Ovary (tissue), 9 donors: ENCODE data around the gene VAPB. TPM values are rescaled to one million over a fixed set of nuclear protein-coding genes. Genes with fewer than 3 reads are reported as not detected.

Experiments used
- DNase-seq, 5 donors: peaks; one replicate each; pipeline ENCODE4 v3.0.0-alpha.2; 2019 to 2020
- H3K27ac ChIP-seq, 2 donors: fragments of 200-600 bp; one replicate each; pipeline versions ENCODE4 v1.5.1 to v1.8.0; 2019 to 2022
- H3K27me3 ChIP-seq: fragments of 200-600 bp; one replicate; pipeline ENCODE4 v1.8.0; 2022
- H3K36me3 ChIP-seq: fragments of 200-600 bp; sonication (generic); one replicate; pipeline ENCODE4 v1.5.1; 2019
- H3K4me1 ChIP-seq: one replicate; pipeline ENCODE4 v1.8.1; 2013; ENCODE audit warnings: mild to moderate bottlenecking, moderate library complexity; ENCODE audit not compliant: insufficient read depth
- H3K4me3 ChIP-seq: fragments of 200-600 bp; sonication (generic); one replicate; pipeline ENCODE4 v1.5.1; 2017
- H3K9me3 ChIP-seq, 2 donors: fragments of 200-600 bp in 1 of 2; sonication (generic) in 1 of 2; one replicate each; pipeline versions ENCODE4 v1.5.1 to v1.8.1; 2013 to 2019; ENCODE audit warnings: mild to moderate bottlenecking in 1 of 2, moderate library complexity in 1 of 2
- CTCF ChIP-seq, 3 donors: fragments of 450-650 bp in 2 of 3; fragments of 200-600 bp in 1 of 3; IDR thresholded peaks; one replicate each; pipeline versions ENCODE4 v1.5.1 to v1.8.0; 2016 to 2022; ENCODE audit warnings: antibody characterized with exemption in 3 of 3, mild to moderate bottlenecking in 1 of 3
- EP300 ChIP-seq: sonication (generic); formaldehyde crosslinking; IDR thresholded peaks from one replicate; pipeline ENCODE4 v1.6.1; 2017; ENCODE audit warnings: antibody characterized with exemption
- POLR2A ChIP-seq: fragments of 450-650 bp; IDR thresholded peaks from one replicate; pipeline ENCODE4 v1.6.1; 2017; ENCODE audit warnings: antibody characterized with exemption, mild to moderate bottlenecking, moderate library complexity
- WGBS, 3 donors: extraction: QIAGEN DNeasy Blood & Tissue Kit in 1 of 3; methylation state at CpG; one replicate each; pipeline versions ENCODE4 v1.1.5 to v1.1.7; 2013 to 2017; 5-methylcytosine and 5-hydroxymethylcytosine counted together
- intact Hi-C, 4 donors: fragments of 100-400 bp; cut with DNase I; formaldehyde crosslinking; loops; one replicate each; pipeline versions ENCODE4 v1.11.0 to v1.15.1; 2022 to 2023
- polyA plus RNA-seq, 2 donors: library from polyadenylated mRNA; stranded (reverse); fragments of 200-250 nt in 1 of 2; fragments of 350-450 nt in 1 of 2; fragmentation: Illumina TruSeq in 1 of 2; extraction: RNeasy Lipid Tissue Mini Kit (QIAGEN cat#74804) in 1 of 2; gene quantifications; one replicate each; pipeline ENCODE4 v1.2.3, GENCODE V29; 2013 to 2014
- total RNA-seq, 7 donors: library from RNA; depleted of rRNA in 2 of 7; stranded (reverse); fragments of >200 nt in 2 of 7; fragmentation: NEBNext Ultra II Directional in 3 of 7; extraction: Animal tissue kit (Norgen Biotek cat#: 25700) in 3 of 7; gene quantifications; one replicate each; pipeline versions ENCODE4 v1.1.0 to v1.2.4, GENCODE V29; 2016 to 2023
- donor health status: DM: no; HTN: no; CAD: no; lungs with moderate emphysema.
- donor health status: DM: no; HTN: no; CAD: no.
- donor health status: Bipolar disorder and iron deficiency.
- donor health status: DM: yes; HTN: yes; CAD: no.
- donor health status: DM: no; HTN: no; CAD: no.
- donor health status: DM: yes; HTN: yes; CAD: no.

VAPB gene
- total and polyA plus RNA-seq, 9 donors: 11.8 to 81.6 (median 47.5) TPM

- intact Hi-C loops: no loop called here
- 94 to 97% (median 95%) methylated on average over 3 of the region's 3 CpGs for WGBS, 3 donors
- H3K4me1 ChIP-seq: peaks cover 12% of the 10 kb centered on the region
These were observed 14.2 kb downstream of the VAPB start for GRCh38 chr20:58403272-58403671.

GRCh38 chr20:58405504-58406291 is 16.7 kb downstream of the VAPB start:
- WGBS, 3 donors: 74 to 78% (median 78%) methylated on average over 11 of the region's 11 CpGs
- H3K27me3 ChIP-seq: no peaks in the 10 kb centered on the region
- no peak overlapping the region for H3K4me3 ChIP-seq
- no peak for TF ChIP-seq EP300
- TF ChIP-seq POLR2A: no peak
- no peak for TF ChIP-seq CTCF (IDR thresholded peaks at IDR 0.05)
- DNase-seq: no peak
- no peak overlapping the region for H3K27ac ChIP-seq
- no peaks in the 10 kb centered on the region for H3K9me3 ChIP-seq
- H3K4me1 ChIP-seq: peaks cover 10% of the 10 kb centered on the region
- no peaks in the 10 kb centered on the region for H3K36me3 ChIP-seq
- intact Hi-C loops: no loop called here

More at GRCh38 chr20:58403272-58403671, 14.2 kb downstream of the VAPB start:
- DNase-seq: no peak
- Histone ChIP-seq H3K9me3 (no peaks in the 10 kb centered on the region), H3K27ac (no peak overlapping the region), H3K36me3 (no peaks in the 10 kb centered on the region), H3K4me3 (no peak overlapping the region), H3K27me3 (no peaks in the 10 kb centered on the region)
- TF ChIP-seq EP300 (no peak), POLR2A (no peak), CTCF (IDR thresholded peaks at IDR 0.05) (no peak)

GRCh38 chr20:58406422-58407001 is 17.5 kb downstream of the VAPB start:
- peaks cover 6% of the 10 kb centered on the region for H3K4me1 ChIP-seq
- H3K9me3 ChIP-seq: no peaks in the 10 kb centered on the region
- H3K27me3 ChIP-seq: no peaks in the 10 kb centered on the region
- H3K27ac ChIP-seq: no peak overlapping the region
- intact Hi-C loops: no loop called here
- TF ChIP-seq EP300: no peak
- H3K4me3 ChIP-seq: no peak overlapping the region
- no peak for DNase-seq
- no peaks in the 10 kb centered on the region for H3K36me3 ChIP-seq
- 22 to 30% (median 25%) methylated on average over 4 of the region's 4 CpGs for WGBS, 3 donors

GRCh38 chr20:58407201-58407873 is 18.3 kb downstream of the VAPB start:
- H3K27me3 ChIP-seq: no peaks in the 10 kb centered on the region
- intact Hi-C loops: no loop called here
- TF ChIP-seq CTCF (IDR thresholded peaks at IDR 0.05): no peak
- TF ChIP-seq POLR2A: no peak
- TF ChIP-seq EP300: no peak
- H3K4me1 ChIP-seq: peaks cover 6% of the 10 kb centered on the region
- no peaks in the 10 kb centered on the region for H3K36me3 ChIP-seq
- no peak for DNase-seq
- no peak overlapping the region for H3K27ac ChIP-seq
- WGBS, 3 donors: 26 to 39% (median 36%) methylated on average over 4 of the region's 4 CpGs
- H3K4me3 ChIP-seq: no peak overlapping the region
- no peaks in the 10 kb centered on the region for H3K9me3 ChIP-seq
